ENCODE data around the gene NYNRIN.

Gene NYNRIN

GRCh38 chr14:24435998-24436354, 37.2 kb downstream of the NYNRIN start:
- Histone ChIP-seq H3K9me3 (ENCODE audit: control insufficient read depth, insufficient read depth, low read depth, low read length) (no peaks in the 10 kb centered on the region), H3K27ac (ENCODE audit: low read depth, low read length) (no peak overlapping the region), H3K9ac (ENCODE audit: low read length) (no peak overlapping the region), H3K27me3 (ENCODE audit: control insufficient read depth, insufficient read depth, low read length) (no peaks in the 10 kb centered on the region), H3K36me3 (ENCODE audit: control insufficient read depth, insufficient read depth, low read length) (peaks cover 65% of the 10 kb centered on the region), H3K4me1 (ENCODE audit: control insufficient read depth, insufficient read depth, low read length) (peaks cover 9% of the 10 kb centered on the region), H3K4me3 (ENCODE audit: low read depth, low read length) (no peak overlapping the region)

- H3K9ac ChIP-seq (ENCODE audit: low read length), result no peak overlapping the region
- no peaks in the 10 kb centered on the region for H3K27me3 ChIP-seq (ENCODE audit: control insufficient read depth, insufficient read depth, low read length)
- H3K27ac ChIP-seq (ENCODE audit: low read depth, low read length), result no peak overlapping the region
- H3K9me3 ChIP-seq (ENCODE audit: control insufficient read depth, insufficient read depth, low read depth, low read length), result no peaks in the 10 kb centered on the region
- peaks cover 69% of the 10 kb centered on the region for H3K36me3 ChIP-seq (ENCODE audit: control insufficient read depth, insufficient read depth, low read length)
- peaks cover 4% of the 10 kb centered on the region for H3K4me1 ChIP-seq (ENCODE audit: control insufficient read depth, insufficient read depth, low read length)
- H3K4me3 ChIP-seq (ENCODE audit: low read depth, low read length), result no peak overlapping the region
Measured at GRCh38 chr14:24436355-24437019, 37.7 kb downstream of the NYNRIN start.

- Histone ChIP-seq H3K9ac (ENCODE audit: low read length) (no peak overlapping the region), H3K4me1 (ENCODE audit: control insufficient read depth, insufficient read depth, low read length) (no peaks in the 10 kb centered on the region), H3K27me3 (ENCODE audit: control insufficient read depth, insufficient read depth, low read length) (no peaks in the 10 kb centered on the region), H3K4me3 (ENCODE audit: low read depth, low read length) (no peak overlapping the region), H3K27ac (ENCODE audit: low read depth, low read length) (no peak overlapping the region), H3K36me3 (ENCODE audit: control insufficient read depth, insufficient read depth, low read length) (peaks cover 69% of the 10 kb centered on the region), H3K9me3 (ENCODE audit: control insufficient read depth, insufficient read depth, low read depth, low read length) (no peaks in the 10 kb centered on the region)
Measured at GRCh38 chr14:24437020-24437735, 38.4 kb downstream of the NYNRIN start.

- no peaks in the 10 kb centered on the region for H3K4me1 ChIP-seq (ENCODE audit: control insufficient read depth, insufficient read depth, low read length)
- no peaks in the 10 kb centered on the region for H3K9me3 ChIP-seq (ENCODE audit: control insufficient read depth, insufficient read depth, low read depth, low read length)
- no peak overlapping the region for H3K4me3 ChIP-seq (ENCODE audit: low read depth, low read length)
- H3K27me3 ChIP-seq (ENCODE audit: control insufficient read depth, insufficient read depth, low read length), result no peaks in the 10 kb centered on the region
- H3K36me3 ChIP-seq (ENCODE audit: control insufficient read depth, insufficient read depth, low read length), result peaks cover 65% of the 10 kb centered on the region
- no peak overlapping the region for H3K9ac ChIP-seq (ENCODE audit: low read length)
- no peak overlapping the region for H3K27ac ChIP-seq (ENCODE audit: low read depth, low read length)
Measured at GRCh38 chr14:24437736-24438067, 38.9 kb downstream of the NYNRIN start.

- Histone ChIP-seq H3K36me3 (ENCODE audit: control insufficient read depth, insufficient read depth, low read length) (peaks cover 57% of the 10 kb centered on the region), H3K27me3 (ENCODE audit: control insufficient read depth, insufficient read depth, low read length) (no peaks in the 10 kb centered on the region), H3K4me1 (ENCODE audit: control insufficient read depth, insufficient read depth, low read length) (no peaks in the 10 kb centered on the region), H3K9me3 (ENCODE audit: control insufficient read depth, insufficient read depth, low read depth, low read length) (no peaks in the 10 kb centered on the region), H3K4me3 (ENCODE audit: low read depth, low read length) (no peak overlapping the region), H3K27ac (ENCODE audit: low read depth, low read length) (no peak overlapping the region), H3K9ac (ENCODE audit: low read length) (no peak overlapping the region)
Measured at GRCh38 chr14:24438223-24439097, 39.7 kb downstream of the NYNRIN start.

GRCh38 chr14:24439257-24439656, 40.5 kb downstream of the NYNRIN start:
- Histone ChIP-seq H3K27me3 (ENCODE audit: control insufficient read depth, insufficient read depth, low read length) (no peaks in the 10 kb centered on the region), H3K36me3 (ENCODE audit: control insufficient read depth, insufficient read depth, low read length) (peaks cover 52% of the 10 kb centered on the region), H3K4me1 (ENCODE audit: control insufficient read depth, insufficient read depth, low read length) (no peaks in the 10 kb centered on the region), H3K9me3 (ENCODE audit: control insufficient read depth, insufficient read depth, low read depth, low read length) (no peaks in the 10 kb centered on the region), H3K4me3 (ENCODE audit: low read depth, low read length) (no peak overlapping the region), H3K9ac (ENCODE audit: low read length) (no peak overlapping the region), H3K27ac (ENCODE audit: low read depth, low read length) (no peak overlapping the region)

GRCh38 chr14:24439830-24440605, 41.2 kb downstream of the NYNRIN start:
- H3K9me3 ChIP-seq (ENCODE audit: control insufficient read depth, insufficient read depth, low read depth, low read length), result no peaks in the 10 kb centered on the region
- H3K4me1 ChIP-seq (ENCODE audit: control insufficient read depth, insufficient read depth, low read length), result no peaks in the 10 kb centered on the region
- peaks cover 52% of the 10 kb centered on the region for H3K36me3 ChIP-seq (ENCODE audit: control insufficient read depth, insufficient read depth, low read length)
- no peaks in the 10 kb centered on the region for H3K27me3 ChIP-seq (ENCODE audit: control insufficient read depth, insufficient read depth, low read length)
- no peak overlapping the region for H3K9ac ChIP-seq (ENCODE audit: low read length)
- no peak overlapping the region for H3K4me3 ChIP-seq (ENCODE audit: low read depth, low read length)
- H3K27ac ChIP-seq (ENCODE audit: low read depth, low read length), result no peak overlapping the region

- H3K9me3 ChIP-seq (ENCODE audit: control insufficient read depth, insufficient read depth, low read depth, low read length), result no peaks in the 10 kb centered on the region
- no peaks in the 10 kb centered on the region for H3K27me3 ChIP-seq (ENCODE audit: control insufficient read depth, insufficient read depth, low read length)
- no peak overlapping the region for H3K4me3 ChIP-seq (ENCODE audit: low read depth, low read length)
- no peak overlapping the region for H3K27ac ChIP-seq (ENCODE audit: low read depth, low read length)
- H3K9ac ChIP-seq (ENCODE audit: low read length), result no peak overlapping the region
- H3K36me3 ChIP-seq (ENCODE audit: control insufficient read depth, insufficient read depth, low read length), result peaks cover 52% of the 10 kb centered on the region
- H3K4me1 ChIP-seq (ENCODE audit: control insufficient read depth, insufficient read depth, low read length), result no peaks in the 10 kb centered on the region
Measured at GRCh38 chr14:24440606-24441399, 42.0 kb downstream of the NYNRIN start.

GRCh38 chr14:24441485-24441884, 42.7 kb downstream of the NYNRIN start:
- H3K27ac ChIP-seq (ENCODE audit: low read depth, low read length), result no peak overlapping the region
- H3K27me3 ChIP-seq (ENCODE audit: control insufficient read depth, insufficient read depth, low read length), result no peaks in the 10 kb centered on the region
- H3K4me3 ChIP-seq (ENCODE audit: low read depth, low read length), result peak overlapping the region; percentile 85
- H3K36me3 ChIP-seq (ENCODE audit: control insufficient read depth, insufficient read depth, low read length), result peaks cover 47% of the 10 kb centered on the region
- H3K4me1 ChIP-seq (ENCODE audit: control insufficient read depth, insufficient read depth, low read length), result no peaks in the 10 kb centered on the region
- H3K9ac ChIP-seq (ENCODE audit: low read length), result peak overlapping the region; percentile 94
- H3K9me3 ChIP-seq (ENCODE audit: control insufficient read depth, insufficient read depth, low read depth, low read length), result no peaks in the 10 kb centered on the region

- Histone ChIP-seq H3K9ac (ENCODE audit: low read length) (peak overlapping the region; percentile 94), H3K27me3 (ENCODE audit: control insufficient read depth, insufficient read depth, low read length) (no peaks in the 10 kb centered on the region), H3K9me3 (ENCODE audit: control insufficient read depth, insufficient read depth, low read depth, low read length) (no peaks in the 10 kb centered on the region), H3K27ac (ENCODE audit: low read depth, low read length) (peak overlapping the region; percentile 88; the same call in 1 of the 2 replicates), H3K36me3 (ENCODE audit: control insufficient read depth, insufficient read depth, low read length) (peaks cover 45% of the 10 kb centered on the region), H3K4me3 (ENCODE audit: low read depth, low read length) (peak overlapping the region; percentile 85), H3K4me1 (ENCODE audit: control insufficient read depth, insufficient read depth, low read length) (no peaks in the 10 kb centered on the region)
Measured at GRCh38 chr14:24441904-24442239, 43.1 kb downstream of the NYNRIN start.

Data from HUES6 (cell line).